HepG2 (cell line): ENCODE measurements around the gene BBS4. TPM values are rescaled to one million over a fixed set of nuclear protein-coding genes. Genes with fewer than 3 reads are reported as not detected.

Experiments used
- BCLAF1 ChIP-seq: fragments of 450-650 bp; IDR thresholded peaks from 2 replicates; pipeline ENCODE4 v1.6.1; 2017; ENCODE audit warnings: mild to moderate bottlenecking
- CBX5 ChIP-seq: sonication (generic); formaldehyde crosslinking; IDR thresholded peaks from 2 replicates; pipeline ENCODE4 v1.4.0; 2020; ENCODE audit warnings: missing genetic modification reagents, borderline replicate concordance
- CEBPG ChIP-seq: IDR thresholded peaks from 2 replicates; pipeline ENCODE4 v1.6.1; 2016
- DMAP1 ChIP-seq: IDR thresholded peaks from 2 replicates; pipeline ENCODE4 v1.6.1; 2016
- ERF ChIP-seq: IDR thresholded peaks from 2 replicates; pipeline ENCODE4 v1.6.1; 2018; ENCODE audit warnings: missing biosample characterization, missing genetic modification reagents
- GATAD2A ChIP-seq: IDR thresholded peaks from 2 replicates; pipeline ENCODE4 v1.6.1; 2016
- GLI4 ChIP-seq: sonication (generic); formaldehyde crosslinking; IDR thresholded peaks from 2 replicates; pipeline ENCODE4 v1.5.1; 2020; ENCODE audit warnings: missing genetic modification reagents, mild to moderate bottlenecking, moderate library complexity, borderline replicate concordance
- GLMP ChIP-seq: sonication (generic); formaldehyde crosslinking; IDR thresholded peaks from 2 replicates; pipeline ENCODE4 v1.9.0; 2021; ENCODE audit warnings: missing genetic modification reagents, mild to moderate bottlenecking, borderline replicate concordance
- IKZF4 ChIP-seq: sonication (generic); formaldehyde crosslinking; IDR thresholded peaks from 2 replicates; pipeline ENCODE4 v1.5.1; 2020; ENCODE audit warnings: borderline replicate concordance, mild to moderate bottlenecking, low read depth, missing genetic modification reagents; ENCODE audit errors: not compliant biosample characterization
- IRF2 ChIP-seq: IDR thresholded peaks from 2 replicates; pipeline ENCODE4 v1.6.1; 2018; ENCODE audit warnings: missing genetic modification reagents, missing compliant biosample characterization
- PLRG1 ChIP-seq: fragments of 450-650 bp; conservative IDR thresholded peaks from 2 replicates; pipeline ENCODE4 v1.6.1; 2016
- TFE3 ChIP-seq: IDR thresholded peaks from 2 replicates; pipeline ENCODE4 v1.6.1; 2016
- ZNF33B ChIP-seq: sonication (generic); formaldehyde crosslinking; IDR thresholded peaks from 2 replicates; pipeline ENCODE4 v1.5.1; 2020; ENCODE audit warnings: mild to moderate bottlenecking, missing genetic modification reagents
- ZNF646 ChIP-seq: sonication (generic); formaldehyde crosslinking; IDR thresholded peaks from 2 replicates; pipeline ENCODE4 v1.9.0; 2021; ENCODE audit warnings: mild to moderate bottlenecking, missing genetic modification reagents
- polyA plus RNA-seq, 8 experiments: library from polyadenylated mRNA; depleted of rRNA in 3 of 8; stranded (reverse) in 7 of 8; unstranded in 1 of 8; fragments of >200 nt; fragmentation: Illumina TruSeq in 4 of 8; extraction: Trizol in 4 of 8; gene quantifications; 2 replicates each; pipeline versions ENCODE4 v1.2.1 to v1.2.3, GENCODE V29; 2011 to 2016; ENCODE audit warnings: low read depth in 4 of 8, missing spikeins in 1 of 8, mixed read lengths in 1 of 8; ENCODE audit not compliant: insufficient read depth in 1 of 8
- total RNA-seq, 5 experiments: library from RNA; depleted of rRNA; stranded (reverse); fragments of >200 nt; fragmentation: Illumina TruSeq; extraction: Trizol; gene quantifications; 2 replicates each; pipeline ENCODE4 v1.2.3, GENCODE V29; 2016; ENCODE audit warnings: low read depth in 1 of 5

The BBS4 gene
- total and polyA plus RNA-seq, 2 of the 13 experiments (the other 11 are each of a cell fraction or from before 2014, with no cell fraction given): 16.0 to 21.3 TPM

GRCh38 chr15:72783640-72784455 is 97.8 kb downstream of the BBS4 start, which contains the start of gene ADPGK (continued):
- peak; percentile 95 for TF ChIP-seq ERF (CRISPR knock-in tag)
- no peak for TF ChIP-seq PLRG1
- peak; percentile 59 for TF ChIP-seq CEBPG
- TF ChIP-seq BCLAF1: no peak
- peak; percentile 84 for TF ChIP-seq DMAP1 (CRISPR knock-in tag)
- no peak; the same call in 1 of the 2 replicates for TF ChIP-seq TFE3 (CRISPR knock-in tag)
- 0 out of 2 replicates have a peak, but pooled peaks have one; percentile 49 for TF ChIP-seq ZNF33B (CRISPR knock-in tag)
- peak; percentile 43; the same call in 1 of the 2 replicates for TF ChIP-seq GATAD2A
- TF ChIP-seq GLI4 (CRISPR knock-in tag): no peak
- TF ChIP-seq IKZF4 (CRISPR knock-in tag): no peak
- TF ChIP-seq IRF2 (CRISPR knock-in tag): peak; percentile 90
- peak; percentile 78; the same call in 1 of the 2 replicates for TF ChIP-seq CBX5 (CRISPR knock-in tag)
- TF ChIP-seq ZNF646 (CRISPR knock-in tag): 0 out of 2 replicates have a peak, but pooled peaks have one; percentile 31
- no peak for TF ChIP-seq GLMP (CRISPR knock-in tag)
